ENCODE data around the gene SNTA1. TPM values are rescaled to one million over a fixed set of nuclear protein-coding genes. Genes with fewer than 3 reads are reported as not detected.

The SNTA1 gene
- total and polyA plus RNA-seq, 2 experiments from 2014 or later, result 3.8 to 9.3 TPM

DNA sequence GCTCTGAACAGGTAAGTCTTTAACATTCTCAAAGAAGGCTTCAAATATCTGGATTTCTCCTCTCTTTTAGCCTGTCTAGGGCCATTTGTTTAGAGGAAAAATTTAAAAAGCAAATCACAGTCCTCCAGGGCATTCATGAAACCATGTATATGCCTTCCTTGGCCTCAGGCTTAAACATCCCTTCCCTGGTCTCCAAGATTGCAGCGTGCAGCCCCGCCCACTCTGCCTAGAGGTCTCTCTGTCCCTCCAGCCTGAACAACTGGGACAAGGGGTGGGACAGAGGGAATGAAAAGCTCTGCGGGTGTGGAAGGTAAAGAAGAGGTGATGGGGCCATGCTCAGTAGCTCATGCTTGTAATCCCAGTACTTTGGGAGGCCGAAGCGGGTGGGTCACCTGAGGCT is 36.5 kb upstream of the SNTA1 start (continued):
- TF ChIP-seq, protein P1, sequence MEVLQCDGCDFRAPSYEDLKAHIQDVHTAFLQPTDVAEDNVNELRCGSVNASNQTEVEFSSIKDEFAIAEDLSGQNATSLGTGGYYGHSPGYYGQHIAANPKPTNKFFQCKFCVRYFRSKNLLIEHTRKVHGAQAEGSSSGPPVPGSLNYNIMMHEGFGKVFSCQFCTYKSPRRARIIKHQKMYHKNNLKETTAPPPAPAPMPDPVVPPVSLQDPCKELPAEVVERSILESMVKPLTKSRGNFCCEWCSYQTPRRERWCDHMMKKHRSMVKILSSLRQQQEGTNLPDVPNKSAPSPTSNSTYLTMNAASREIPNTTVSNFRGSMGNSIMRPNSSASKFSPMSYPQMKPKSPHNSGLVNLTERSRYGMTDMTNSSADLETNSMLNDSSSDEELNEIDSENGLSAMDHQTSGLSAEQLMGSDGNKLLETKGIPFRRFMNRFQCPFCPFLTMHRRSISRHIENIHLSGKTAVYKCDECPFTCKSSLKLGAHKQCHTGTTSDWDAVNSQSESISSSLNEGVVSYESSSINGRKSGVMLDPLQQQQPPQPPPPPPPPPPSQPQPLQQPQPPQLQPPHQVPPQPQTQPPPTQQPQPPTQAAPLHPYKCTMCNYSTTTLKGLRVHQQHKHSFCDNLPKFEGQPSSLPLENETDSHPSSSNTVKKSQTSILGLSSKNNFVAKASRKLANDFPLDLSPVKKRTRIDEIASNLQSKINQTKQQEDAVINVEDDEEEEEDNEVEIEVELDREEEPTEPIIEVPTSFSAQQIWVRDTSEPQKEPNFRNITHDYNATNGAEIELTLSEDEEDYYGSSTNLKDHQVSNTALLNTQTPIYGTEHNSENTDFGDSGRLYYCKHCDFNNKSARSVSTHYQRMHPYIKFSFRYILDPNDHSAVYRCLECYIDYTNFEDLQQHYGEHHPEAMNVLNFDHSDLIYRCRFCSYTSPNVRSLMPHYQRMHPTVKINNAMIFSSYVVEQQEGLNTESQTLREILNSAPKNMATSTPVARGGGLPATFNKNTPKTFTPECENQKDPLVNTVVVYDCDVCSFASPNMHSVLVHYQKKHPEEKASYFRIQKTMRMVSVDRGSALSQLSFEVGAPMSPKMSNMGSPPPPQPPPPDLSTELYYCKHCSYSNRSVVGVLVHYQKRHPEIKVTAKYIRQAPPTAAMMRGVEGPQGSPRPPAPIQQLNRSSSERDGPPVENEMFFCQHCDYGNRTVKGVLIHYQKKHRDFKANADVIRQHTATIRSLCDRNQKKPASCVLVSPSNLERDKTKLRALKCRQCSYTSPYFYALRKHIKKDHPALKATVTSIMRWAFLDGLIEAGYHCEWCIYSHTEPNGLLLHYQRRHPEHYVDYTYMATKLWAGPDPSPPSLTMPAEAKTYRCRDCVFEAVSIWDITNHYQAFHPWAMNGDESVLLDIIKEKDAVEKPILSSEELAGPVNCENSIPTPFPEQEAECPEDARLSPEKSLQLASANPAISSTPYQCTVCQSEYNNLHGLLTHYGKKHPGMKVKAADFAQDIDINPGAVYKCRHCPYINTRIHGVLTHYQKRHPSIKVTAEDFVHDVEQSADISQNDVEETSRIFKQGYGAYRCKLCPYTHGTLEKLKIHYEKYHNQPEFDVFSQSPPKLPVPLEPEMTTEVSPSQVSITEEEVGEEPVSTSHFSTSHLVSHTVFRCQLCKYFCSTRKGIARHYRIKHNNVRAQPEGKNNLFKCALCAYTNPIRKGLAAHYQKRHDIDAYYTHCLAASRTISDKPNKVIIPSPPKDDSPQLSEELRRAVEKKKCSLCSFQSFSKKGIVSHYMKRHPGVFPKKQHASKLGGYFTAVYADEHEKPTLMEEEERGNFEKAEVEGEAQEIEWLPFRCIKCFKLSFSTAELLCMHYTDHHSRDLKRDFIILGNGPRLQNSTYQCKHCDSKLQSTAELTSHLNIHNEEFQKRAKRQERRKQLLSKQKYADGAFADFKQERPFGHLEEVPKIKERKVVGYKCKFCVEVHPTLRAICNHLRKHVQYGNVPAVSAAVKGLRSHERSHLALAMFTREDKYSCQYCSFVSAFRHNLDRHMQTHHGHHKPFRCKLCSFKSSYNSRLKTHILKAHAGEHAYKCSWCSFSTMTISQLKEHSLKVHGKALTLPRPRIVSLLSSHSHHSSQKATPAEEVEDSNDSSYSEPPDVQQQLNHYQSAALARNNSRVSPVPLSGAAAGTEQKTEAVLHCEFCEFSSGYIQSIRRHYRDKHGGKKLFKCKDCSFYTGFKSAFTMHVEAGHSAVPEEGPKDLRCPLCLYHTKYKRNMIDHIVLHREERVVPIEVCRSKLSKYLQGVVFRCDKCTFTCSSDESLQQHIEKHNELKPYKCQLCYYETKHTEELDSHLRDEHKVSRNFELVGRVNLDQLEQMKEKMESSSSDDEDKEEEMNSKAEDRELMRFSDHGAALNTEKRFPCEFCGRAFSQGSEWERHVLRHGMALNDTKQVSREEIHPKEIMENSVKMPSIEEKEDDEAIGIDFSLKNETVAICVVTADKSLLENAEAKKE (CRISPR knock-in tag; IDR thresholded peaks at IDR 0.05), result no peak
- TF ChIP-seq, protein P2, sequence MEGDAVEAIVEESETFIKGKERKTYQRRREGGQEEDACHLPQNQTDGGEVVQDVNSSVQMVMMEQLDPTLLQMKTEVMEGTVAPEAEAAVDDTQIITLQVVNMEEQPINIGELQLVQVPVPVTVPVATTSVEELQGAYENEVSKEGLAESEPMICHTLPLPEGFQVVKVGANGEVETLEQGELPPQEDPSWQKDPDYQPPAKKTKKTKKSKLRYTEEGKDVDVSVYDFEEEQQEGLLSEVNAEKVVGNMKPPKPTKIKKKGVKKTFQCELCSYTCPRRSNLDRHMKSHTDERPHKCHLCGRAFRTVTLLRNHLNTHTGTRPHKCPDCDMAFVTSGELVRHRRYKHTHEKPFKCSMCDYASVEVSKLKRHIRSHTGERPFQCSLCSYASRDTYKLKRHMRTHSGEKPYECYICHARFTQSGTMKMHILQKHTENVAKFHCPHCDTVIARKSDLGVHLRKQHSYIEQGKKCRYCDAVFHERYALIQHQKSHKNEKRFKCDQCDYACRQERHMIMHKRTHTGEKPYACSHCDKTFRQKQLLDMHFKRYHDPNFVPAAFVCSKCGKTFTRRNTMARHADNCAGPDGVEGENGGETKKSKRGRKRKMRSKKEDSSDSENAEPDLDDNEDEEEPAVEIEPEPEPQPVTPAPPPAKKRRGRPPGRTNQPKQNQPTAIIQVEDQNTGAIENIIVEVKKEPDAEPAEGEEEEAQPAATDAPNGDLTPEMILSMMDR (conservative IDR thresholded peaks at IDR 0.05; ENCODE audit: low read depth in 2 of 2), result no peak
- TF ChIP-seq CREB1 (CRISPR knock-in tag; IDR thresholded peaks at IDR 0.05; ENCODE audit: low read depth) (no peak), EZH2phosphoT487 (IDR thresholded peaks at IDR 0.05; ENCODE audit: unreplicated experiment) (no peak), NANOG (IDR thresholded peaks at IDR 0.05; ENCODE audit: borderline replicate concordance) (no peak)
- TF ChIP-seq, protein P3, sequence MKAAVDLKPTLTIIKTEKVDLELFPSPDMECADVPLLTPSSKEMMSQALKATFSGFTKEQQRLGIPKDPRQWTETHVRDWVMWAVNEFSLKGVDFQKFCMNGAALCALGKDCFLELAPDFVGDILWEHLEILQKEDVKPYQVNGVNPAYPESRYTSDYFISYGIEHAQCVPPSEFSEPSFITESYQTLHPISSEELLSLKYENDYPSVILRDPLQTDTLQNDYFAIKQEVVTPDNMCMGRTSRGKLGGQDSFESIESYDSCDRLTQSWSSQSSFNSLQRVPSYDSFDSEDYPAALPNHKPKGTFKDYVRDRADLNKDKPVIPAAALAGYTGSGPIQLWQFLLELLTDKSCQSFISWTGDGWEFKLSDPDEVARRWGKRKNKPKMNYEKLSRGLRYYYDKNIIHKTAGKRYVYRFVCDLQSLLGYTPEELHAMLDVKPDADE (IDR thresholded peaks at IDR 0.05), result no peak

Data from GM23338 (cell line).